C4-2B (cell line): Measurements from ENCODE around the gene EPS15.

ENCODE experiments used
- CTCF ChIP-seq: fragments of 450-650 bp; conservative IDR thresholded peaks from 2 replicates; pipeline ENCODE4 v1.5.1; 2017; ENCODE audit warnings: mild to moderate bottlenecking
- ZFX ChIP-seq: fragments of 450-650 bp; IDR thresholded peaks from 2 replicates; pipeline ENCODE4 v1.6.1; 2017

GRCh38 chr1:51498924-51499323, 20.1 kb downstream of the EPS15 start:
- no peak for TF ChIP-seq ZFX
- TF ChIP-seq CTCF = no peak
